ENCODE results near the gene SAE1. TPM values are rescaled to one million over a fixed set of nuclear protein-coding genes. Genes with fewer than 3 reads are reported as not detected.

Gene SAE1
- 155 and 177 TPM in 2 replicates for total RNA-seq

DNA sequence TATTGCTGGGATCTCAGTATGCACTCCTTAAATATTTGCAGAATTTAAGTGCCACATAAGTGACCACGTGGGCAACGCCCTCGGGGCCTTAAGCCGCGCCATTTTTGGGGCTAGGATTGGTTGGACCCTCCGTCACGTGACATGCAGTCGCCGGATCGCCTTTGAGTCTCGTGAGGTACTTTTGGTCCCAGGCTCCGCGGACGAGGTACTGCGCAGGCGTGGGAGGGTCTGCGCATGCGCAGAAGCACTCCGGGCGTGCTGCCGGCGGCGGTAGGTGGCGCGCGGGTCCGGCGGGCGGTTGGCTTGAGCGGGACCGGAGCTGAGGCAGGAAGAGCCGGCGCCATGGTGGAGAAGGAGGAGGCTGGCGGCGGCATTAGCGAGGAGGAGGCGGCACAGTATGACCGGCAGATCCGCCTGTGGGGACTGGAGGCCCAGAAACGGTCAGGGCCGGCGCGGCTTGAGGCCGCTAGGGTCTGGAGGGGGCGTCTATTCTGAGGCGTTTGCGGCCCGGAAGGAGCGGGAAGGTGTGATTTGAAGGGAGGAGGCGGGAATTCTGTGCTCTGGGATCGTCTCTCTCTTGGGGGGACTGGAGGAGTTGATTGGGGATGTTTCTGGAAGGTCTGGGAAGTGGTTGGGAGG is at the start of gene SAE1:
SAE1 (plus strand) TSS at position 247 of the 639 bp plus-strand sequence; CDS start at position 343, 96 bp downstream.

GRCh38 chr19:47112997-47113849 is 17.4 kb upstream of the SAE1 start, which contains the start of gene ZC3H4:
Gene ZC3H4 (minus strand): TSS chr19:47113776. CDS start chr19:47112584, 1,192 bp downstream.

GRCh38 chr19:47230921-47231214 is 100.2 kb downstream of the SAE1 start, which contains the start of gene BBC3:
Gene BBC3 (minus strand): TSS chr19:47231199. CDS start chr19:47228431, 2,768 bp downstream.

DNA sequence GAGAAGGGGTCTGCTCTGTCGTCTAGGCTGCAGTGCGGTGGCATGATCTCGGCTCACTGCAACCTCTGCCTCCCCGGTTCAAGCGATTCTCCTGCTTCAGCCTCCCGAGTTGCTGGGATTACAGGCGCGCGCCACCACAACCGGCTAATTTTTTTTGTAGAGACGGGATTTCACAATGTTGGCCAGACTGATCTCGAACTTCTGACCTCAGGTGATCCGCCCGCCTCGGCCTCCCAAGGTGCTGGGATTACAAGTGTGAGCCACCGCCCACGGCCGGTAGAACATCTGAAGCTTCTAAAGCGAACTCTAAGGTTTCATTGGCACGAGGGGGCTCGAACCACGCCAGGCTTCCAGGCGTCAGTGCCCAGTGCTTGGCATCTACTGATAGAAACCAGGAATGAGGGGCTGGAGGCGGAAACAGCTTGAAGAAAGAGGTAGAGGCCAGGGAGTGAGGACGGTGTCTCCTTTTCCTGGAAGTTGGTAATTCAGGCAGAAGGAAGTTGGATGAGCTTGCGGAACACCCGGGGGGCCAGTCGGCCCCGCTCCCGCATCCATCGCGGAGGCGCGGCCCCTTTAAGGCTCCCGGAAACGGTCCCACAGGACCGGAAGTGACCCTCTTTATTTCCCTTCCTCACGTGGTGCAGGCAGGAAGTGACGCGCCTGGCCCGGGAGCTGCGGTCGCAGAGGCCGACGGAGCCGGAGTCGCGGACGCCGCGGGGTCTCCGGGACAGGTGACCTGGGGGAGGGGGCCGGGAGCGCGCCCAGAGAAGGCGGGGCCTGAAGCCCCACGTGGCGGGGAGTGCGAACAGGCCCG is 125.5 kb downstream of the SAE1 start, which contains the start of gene CCDC9:
CCDC9 (plus strand) TSS at position 647 of the 814 bp plus-strand sequence. CDS start 1,876 bp downstream, outside the sequence.

Other genes with a start within 250 kb of the SAE1 start
- gene NPAS1, start 111.0 kb upstream of the SAE1 start, total RNA-seq = 0.12 and 0.13 TPM in 2 replicates
- gene TMEM160, start 82.2 kb upstream of the SAE1 start, total RNA-seq = 25.4 and 25.8 TPM in 2 replicates
- gene ZC3H4, start 17.1 kb upstream of the SAE1 start, total RNA-seq = 13.1 and 13.8 TPM in 2 replicates
- 6.3 and 8.5 TPM in 2 replicates for gene BBC3, start 100.4 kb downstream of the SAE1 start, total RNA-seq
- 11.0 and 11.2 TPM in 2 replicates for gene CCDC9, start 125.7 kb downstream of the SAE1 start, total RNA-seq
- gene INAFM1, start 144.1 kb downstream of the SAE1 start, total RNA-seq = 1.5 and 1.7 TPM in 2 replicates
- gene C5AR1, start 179.0 kb downstream of the SAE1 start, total RNA-seq = under 0.01 and 0.62 TPM in 2 replicates
- 0.53 and 1.1 TPM in 2 replicates for gene C5AR2, start 201.3 kb downstream of the SAE1 start, total RNA-seq
- 5.4 and 7.0 TPM in 2 replicates for gene DHX34, start 218.5 kb downstream of the SAE1 start, total RNA-seq